Gastrocnemius medialis (tissue), 4 donors: ENCODE data around the gene TRPV6. TPM values are rescaled to one million over a fixed set of nuclear protein-coding genes. Genes with fewer than 3 reads are reported as not detected.

Experiments used
- ATAC-seq, 2 donors: fragments of 150-250 bp; one replicate each; pipeline ENCODE4 v1.9.1; 2016
- DNase-seq, 2 donors: peaks; one replicate each; pipeline ENCODE4 v3.0.0-alpha.2; 2019
- H3K27ac ChIP-seq, 4 donors: fragments of 200-600 bp; sonication (generic); 1 replicate in 1 of 4; 2 replicates in 3 of 4; pipeline ENCODE4 v1.5.1; 2016 to 2018; ENCODE audit warnings: mild to moderate bottlenecking in 2 of 4, moderate library complexity in 1 of 4
- H3K27me3 ChIP-seq, 3 donors: fragments of 200-600 bp; sonication (generic) in 2 of 3; 1 replicate in 1 of 3; 2 replicates in 2 of 3; pipeline versions ENCODE4 v1.5.1 to v1.6.0; 2016 to 2019; ENCODE audit warnings: mild to moderate bottlenecking in 1 of 3, moderate library complexity in 1 of 3
- H3K36me3 ChIP-seq, 2 donors: fragments of 200-600 bp; sonication (generic) in 1 of 2; one replicate each; pipeline ENCODE4 v1.5.1; 2017 to 2018
- H3K4me1 ChIP-seq, 2 donors: fragments of 200-600 bp; sonication (generic) in 1 of 2; one replicate each; pipeline ENCODE4 v1.5.1; 2016 to 2017; ENCODE audit warnings: mild to moderate bottlenecking in 2 of 2
- H3K4me3 ChIP-seq, 4 donors: fragments of 200-600 bp; sonication (generic) in 3 of 4; 1 replicate in 1 of 4; 2 replicates in 3 of 4; pipeline ENCODE4 v1.5.1; 2016 to 2019; ENCODE audit warnings: mild to moderate bottlenecking in 2 of 4
- H3K9me3 ChIP-seq, 3 donors: fragments of 200-600 bp; sonication (generic) in 2 of 3; 1 replicate in 1 of 3; 2 replicates in 2 of 3; pipeline ENCODE4 v1.5.1; 2016 to 2019
- CTCF ChIP-seq, 5 experiments: fragments of 450-650 bp in 3 of 5; fragments of 200-600 bp in 2 of 5; sonication (generic) in 2 of 5; IDR thresholded peaks in 4 of 5; conservative IDR thresholded peaks in 1 of 5; 1 replicate in 4 of 5; 2 replicates in 1 of 5; pipeline ENCODE4 v1.5.1; 2016 to 2019; ENCODE audit warnings: antibody characterized with exemption in 5 of 5, mild to moderate bottlenecking in 3 of 5, moderate library complexity in 3 of 5
- POLR2A ChIP-seq, 2 donors: fragments of 450-650 bp; IDR thresholded peaks; one replicate each; pipeline ENCODE4 v1.6.1; 2017; ENCODE audit warnings: antibody characterized with exemption in 2 of 2, mild to moderate bottlenecking in 2 of 2, moderate library complexity in 2 of 2
- in situ Hi-C, 4 donors: fragments of 200-750 bp; cut with MboI; loops; one replicate each; pipeline versions ENCODE4 v1.15.0 to v1.8.0; 2017; ENCODE audit warnings: low sequenced_read_pairs in 4 of 4
- intact Hi-C: fragments of 100-400 bp; cut with DNase I; formaldehyde crosslinking; loops from one replicate; pipeline ENCODE4 v1.15.1; 2023; ENCODE audit warnings: low total_unique reads
- total RNA-seq, 4 donors: library from RNA; depleted of rRNA; stranded (reverse); fragments of >200 nt; gene quantifications; one replicate each; pipeline versions ENCODE4 v1.1.0 to v1.2.3, GENCODE V29; 2016

TRPV6 gene
- total RNA-seq, 4 donors from 2014 or later: not detected

GRCh38 chr7:142857625-142858024, 27.9 kb downstream of the TRPV6 start:
- Histone ChIP-seq H3K4me3 (no peak overlapping the region), H3K9me3 (no peaks in the 10 kb centered on the region), H3K4me1 (peaks cover 2 to 12% of the 10 kb centered on the region in 2 donors), H3K27me3 (no peaks in the 10 kb centered on the region), H3K27ac (no peak overlapping the region), H3K36me3 (no peaks in the 10 kb centered on the region)
- in situ Hi-C loops (loop anchor here (10.0 to 25.0 kb wide), 3 partner anchors 147 to 357 kb away; partner anchors contain the start of gene TAS2R40 (in 3 of the 4)), intact Hi-C loops (no loop called here)
- TF ChIP-seq CTCF (IDR thresholded peaks at IDR 0.05 in 4 of 5, conservative IDR thresholded peaks at IDR 0.05 in 1 of 5) (no peak), POLR2A (IDR thresholded peaks at IDR 0.05) (no peak)
- DNase-seq: no peak
- ATAC-seq: no peak

GRCh38 chr7:142856565-142857245, 28.8 kb downstream of the TRPV6 start:
- intact Hi-C loops: no loop called here
- ATAC-seq (no peak), DNase-seq (no peak)
- no peak for TF ChIP-seq CTCF (IDR thresholded peaks at IDR 0.05 in 4 of 5, conservative IDR thresholded peaks at IDR 0.05 in 1 of 5)
- TF ChIP-seq POLR2A (IDR thresholded peaks at IDR 0.05): no peak
- Histone ChIP-seq H3K27ac (peak overlapping the region in 3 of 4 donors; percentile 4 to 41 (median 18)), H3K27me3 (no peaks in the 10 kb centered on the region), H3K9me3 (no peaks in the 10 kb centered on the region), H3K36me3 (no peaks in the 10 kb centered on the region), H3K4me1 (peaks cover 2 to 12% of the 10 kb centered on the region in 2 donors), H3K4me3 (no peak overlapping the region)
- in situ Hi-C loops: loop anchor here (10.0 to 25.0 kb wide), 3 partner anchors 148 to 358 kb away; partner anchors contain the start of gene TAS2R40 (in 3 of the 4)

GRCh38 chr7:142855756-142856564, 29.6 kb downstream of the TRPV6 start:
- Histone ChIP-seq H3K9me3 (no peaks in the 10 kb centered on the region), H3K27ac (peak overlapping the region in 1 of 4 donors; percentile 27), H3K27me3 (no peaks in the 10 kb centered on the region), H3K4me1 (peaks cover 2 to 12% of the 10 kb centered on the region in 2 donors), H3K36me3 (no peaks in the 10 kb centered on the region), H3K4me3 (peak overlapping the region; percentile 72 to 81 (median 76))
- ATAC-seq: peak in 1 of 2 donors; percentile 12
- no peak for DNase-seq
- in situ Hi-C loops: loop anchor here (10.0 to 25.0 kb wide), 3 partner anchors 149 to 359 kb away; partner anchors contain the start of gene TAS2R40 (in 3 of the 4)
- intact Hi-C loops: no loop called here
- TF ChIP-seq CTCF (IDR thresholded peaks at IDR 0.05 in 4 of 5, conservative IDR thresholded peaks at IDR 0.05 in 1 of 5) (no peak), POLR2A (IDR thresholded peaks at IDR 0.05) (no peak)

GRCh38 chr7:142855114-142855743, 30.3 kb downstream of the TRPV6 start:
- ATAC-seq (no peak), DNase-seq (no peak)
- Histone ChIP-seq H3K27ac (peak overlapping the region in 3 of 4 donors; percentile 27 to 53 (median 43)), H3K36me3 (no peaks in the 10 kb centered on the region), H3K9me3 (no peaks in the 10 kb centered on the region), H3K4me1 (peaks cover 2 to 12% of the 10 kb centered on the region in 2 donors), H3K27me3 (no peaks in the 10 kb centered on the region), H3K4me3 (peak overlapping the region; percentile 72 to 81 (median 76))
- in situ Hi-C loops: loop anchor here (10.0 to 25.0 kb wide), 3 partner anchors 150 to 360 kb away; partner anchors contain the start of gene TAS2R40 (in 3 of the 4)
- no peak for TF ChIP-seq CTCF (IDR thresholded peaks at IDR 0.05 in 4 of 5, conservative IDR thresholded peaks at IDR 0.05 in 1 of 5)
- TF ChIP-seq POLR2A (IDR thresholded peaks at IDR 0.05): no peak
- intact Hi-C loops: no loop called here
